Mesothelial cell of epicardium (in vitro differentiated cells): ENCODE results near the gene SH2D3C. TPM values are rescaled to one million over a fixed set of nuclear protein-coding genes. Genes with fewer than 3 reads are reported as not detected.

Experiments used
- DNase-seq, 2 experiments: peaks; one replicate each; pipeline ENCODE4 v3.0.0; 2021; ENCODE audit warnings: low spot score in 2 of 2; ENCODE audit not compliant: unreplicated experiment in 2 of 2
- H3K27ac Mint-ChIP-seq: 2 replicates; pipeline ENCODE4 v1.8.0; 2021; ENCODE audit warnings: mixed read lengths
- H3K27me3 Mint-ChIP-seq: 2 replicates; pipeline ENCODE4 v1.8.0; 2021; ENCODE audit warnings: low read depth, mixed read lengths
- H3K36me3 Mint-ChIP-seq: 2 replicates; pipeline ENCODE4 v1.8.0; 2021; ENCODE audit warnings: mixed read lengths
- H3K4me1 Mint-ChIP-seq: 2 replicates; pipeline ENCODE4 v1.8.0; 2021; ENCODE audit warnings: mixed read lengths
- H3K4me3 Mint-ChIP-seq: 2 replicates; pipeline ENCODE4 v1.8.0; 2021; ENCODE audit warnings: mild to moderate bottlenecking, moderate library complexity, mixed read lengths
- H3K9me3 Mint-ChIP-seq: 2 replicates; pipeline ENCODE4 v1.8.0; 2021; ENCODE audit warnings: mixed read lengths
- CTCF ChIP-seq: fragments of 200-600 bp; sonication (generic); IDR thresholded peaks from one replicate; pipeline ENCODE4 v1.5.0; 2021; ENCODE audit warnings: antibody characterized with exemption; ENCODE audit not compliant: unreplicated experiment
- total RNA-seq: library from RNA; stranded (reverse); gene quantifications from 3 replicates; pipeline ENCODE4 v1.2.1, GENCODE V29; 2021

Gene SH2D3C
- total RNA-seq, 1 donor from 2014 or later, result 3.4 TPM

DNA sequence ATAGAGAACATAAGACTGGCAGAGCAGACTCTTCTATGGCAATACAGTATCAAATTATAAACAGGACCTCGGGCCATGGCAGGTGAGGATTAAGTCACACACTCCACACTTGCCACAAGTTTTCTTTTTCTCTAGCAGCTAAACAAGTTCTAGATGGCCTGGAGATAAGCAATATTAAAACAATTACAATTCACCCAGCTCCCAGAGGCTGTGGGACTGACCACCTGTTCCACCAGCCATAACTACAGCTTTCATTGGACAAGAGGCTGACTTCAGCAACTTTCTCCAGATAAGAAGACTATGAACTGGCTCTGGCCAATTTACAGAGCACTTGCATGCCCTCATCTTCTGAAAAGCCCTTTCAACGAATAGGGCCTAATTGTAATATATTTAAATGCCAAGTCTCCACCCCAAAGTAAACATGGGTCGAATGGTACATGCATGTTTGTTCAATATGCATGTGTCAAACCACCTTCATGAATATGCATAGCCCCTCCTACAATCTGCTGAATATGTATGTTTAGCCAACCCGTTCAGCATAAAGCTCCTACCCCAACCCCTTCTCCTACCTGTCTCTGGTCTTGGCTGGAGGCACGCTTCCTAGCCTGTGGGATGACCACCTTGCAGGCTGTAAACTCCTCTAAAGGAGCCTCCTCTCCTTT, 77.7 kb downstream of the SH2D3C start:
- Mint-ChIP-seq H3K27ac (no peak overlapping the region), H3K4me1 (peaks cover 16% of the 10 kb centered on the region), H3K36me3 (no peaks in the 10 kb centered on the region), H3K27me3 (no peaks in the 10 kb centered on the region), H3K4me3 (no peak overlapping the region), H3K9me3 (no peaks in the 10 kb centered on the region)
- no peak for TF ChIP-seq CTCF
- DNase-seq, result no peak

- Mint-ChIP-seq H3K36me3 (no peaks in the 10 kb centered on the region), H3K4me1 (peaks cover 21% of the 10 kb centered on the region), H3K27me3 (no peaks in the 10 kb centered on the region), H3K9me3 (no peaks in the 10 kb centered on the region), H3K27ac (peak overlapping the region; percentile 47), H3K4me3 (no peak overlapping the region)
- DNase-seq, result no peak
- no peak for TF ChIP-seq CTCF
Observed at GRCh38 chr9:127700140-127700539, 78.3 kb downstream of the SH2D3C start.

- peak overlapping the region; percentile 86 for H3K27ac Mint-ChIP-seq
- no peak for TF ChIP-seq CTCF
Observed at GRCh38 chr9:127698985-127699670, 79.3 kb downstream of the SH2D3C start.

GRCh38 chr9:127698386-127698785, 80.1 kb downstream of the SH2D3C start:
- Mint-ChIP-seq H3K36me3 (peaks cover 5% of the 10 kb centered on the region), H3K4me3 (no peak overlapping the region), H3K9me3 (no peaks in the 10 kb centered on the region), H3K27me3 (no peaks in the 10 kb centered on the region), H3K27ac (no peak overlapping the region), H3K4me1 (peaks cover 24% of the 10 kb centered on the region)
- no peak for DNase-seq
- no peak for TF ChIP-seq CTCF

More at GRCh38 chr9:127698985-127699670, 79.3 kb downstream of the SH2D3C start:
- no peaks in the 10 kb centered on the region for H3K9me3 Mint-ChIP-seq
- H3K27me3 Mint-ChIP-seq, result no peaks in the 10 kb centered on the region
- peaks cover 1% of the 10 kb centered on the region for H3K36me3 Mint-ChIP-seq
- H3K4me1 Mint-ChIP-seq, result peaks cover 24% of the 10 kb centered on the region
- peak overlapping the region; percentile 64 for H3K4me3 Mint-ChIP-seq
- peak; percentile 88 to 90 for DNase-seq

- no peak for TF ChIP-seq CTCF
- H3K27me3 Mint-ChIP-seq, result no peaks in the 10 kb centered on the region
- H3K27ac Mint-ChIP-seq, result no peak overlapping the region
- H3K4me3 Mint-ChIP-seq, result no peak overlapping the region
- no peaks in the 10 kb centered on the region for H3K9me3 Mint-ChIP-seq
- H3K4me1 Mint-ChIP-seq, result peaks cover 24% of the 10 kb centered on the region
- H3K36me3 Mint-ChIP-seq, result peaks cover 7% of the 10 kb centered on the region
- no peak for DNase-seq
Observed at GRCh38 chr9:127697575-127697974, 80.9 kb downstream of the SH2D3C start.
